Spleen (tissue), 11 donors: ENCODE results near the gene CD48. TPM values are rescaled to one million over a fixed set of nuclear protein-coding genes. Genes with fewer than 3 reads are reported as not detected.
A peak's percentile ranks its signal among the peaks of the same experiment; 100 is the strongest.

Experiments used
- DNase-seq: peaks from one replicate; pipeline ENCODE4 v3.0.0-alpha.2; 2020
- H3K27ac ChIP-seq, 8 donors: fragments of 200-600 bp; sonication (generic) in 7 of 8; 1 replicate in 4 of 8; 2 replicates in 4 of 8; pipeline versions ENCODE4 v1.5.0 to v1.8.0; 2016 to 2021; ENCODE audit warnings: inconsistent platforms in 4 of 8, mild to moderate bottlenecking in 4 of 8, moderate library complexity in 1 of 8
- H3K27me3 ChIP-seq, 7 donors: fragments of 200-600 bp; sonication (generic) in 6 of 7; replicated peaks in 1 of 7; 1 replicate in 4 of 7; 2 replicates in 3 of 7; pipeline versions ENCODE4 v1.5.0 to v1.8.0; 2016 to 2021; ENCODE audit warnings: inconsistent platforms in 3 of 7, mild to moderate bottlenecking in 1 of 7
- H3K36me3 ChIP-seq, 6 donors: fragments of 200-600 bp; sonication (generic) in 5 of 6; 1 replicate in 4 of 6; 2 replicates in 2 of 6; pipeline versions ENCODE4 v1.5.0 to v1.8.0; 2016 to 2021; ENCODE audit warnings: inconsistent platforms in 2 of 6
- H3K4me1 ChIP-seq, 6 donors: fragments of 200-600 bp; sonication (generic) in 5 of 6; 1 replicate in 3 of 6; 2 replicates in 3 of 6; pipeline versions ENCODE4 v1.5.0 to v1.8.0; 2016 to 2021; ENCODE audit warnings: inconsistent platforms in 3 of 6
- H3K4me3 ChIP-seq, 8 donors: fragments of 200-600 bp; sonication (generic) in 7 of 8; 1 replicate in 4 of 8; 2 replicates in 4 of 8; pipeline versions ENCODE4 v1.5.0 to v1.8.0; 2016 to 2021; ENCODE audit warnings: inconsistent platforms in 4 of 8, mild to moderate bottlenecking in 4 of 8, moderate library complexity in 2 of 8
- H3K9me3 ChIP-seq, 8 donors: fragments of 200-600 bp; sonication (generic) in 7 of 8; 1 replicate in 4 of 8; 2 replicates in 4 of 8; pipeline versions ENCODE4 v1.5.0 to v1.8.0; 2016 to 2021; ENCODE audit warnings: inconsistent platforms in 4 of 8
- POLR2A ChIP-seq, 3 donors: fragments of 450-650 bp; IDR thresholded peaks; one replicate each; pipeline ENCODE4 v1.5.1; 2017; ENCODE audit warnings: antibody characterized with exemption in 3 of 3, mild to moderate bottlenecking in 1 of 3
- POLR2AphosphoS5 ChIP-seq, 3 donors: sonication (generic); formaldehyde crosslinking; IDR thresholded peaks; one replicate each; pipeline ENCODE4 v1.5.1; 2017; ENCODE audit warnings: antibody characterized with exemption in 3 of 3
- WGBS, 5 donors: extraction: QIAGEN DNeasy Blood & Tissue Kit in 3 of 5; methylation state at CpG; one replicate each; pipeline versions ENCODE4 v1.1.5 to v1.1.7; 2013 to 2018; 5-methylcytosine and 5-hydroxymethylcytosine counted together
- intact Hi-C: fragments of 100-400 bp; cut with DNase I; formaldehyde crosslinking; loops from one replicate; pipeline ENCODE4 v1.15.0; 2023; ENCODE audit warnings: low total_unique reads
- polyA plus RNA-seq, 3 donors: library from polyadenylated mRNA; stranded (reverse); fragments of 200-250 nt; gene quantifications; one replicate each; pipeline ENCODE4 v1.2.1, GENCODE V29; 2013
- total RNA-seq, 7 donors: library from RNA; depleted of rRNA in 3 of 7; stranded (reverse); fragments of >200 nt in 3 of 7; fragmentation: NEBNext Ultra II Directional in 4 of 7; extraction: Animal tissue kit (Norgen Biotek cat#: 25700) in 4 of 7; gene quantifications; one replicate each; pipeline versions ENCODE4 v1.1.0 to v1.2.1, GENCODE V29; 2016 to 2021
- TF ChIP-seq, protein P1 (sequence below), 11 experiments: fragments of 200-600 bp in 7 of 11; fragments of 450-650 bp in 4 of 11; sonication (generic) in 4 of 11; IDR thresholded peaks in 8 of 11; conservative IDR thresholded peaks in 3 of 11; 1 replicate in 7 of 11; 2 replicates in 4 of 11; pipeline versions ENCODE4 v1.4.0 to v1.8.0; 2016 to 2021; ENCODE audit warnings: antibody characterized with exemption in 11 of 11, inconsistent platforms in 4 of 11, mild to moderate bottlenecking in 1 of 11
- donor health status: healthy with polysubstance abuse.
- donor health status: DM: no; HTN: no; CAD: no; lungs with moderate emphysema.
- donor health status: DM: no; HTN: no; CAD: no.
- donor health status: Bipolar disorder and iron deficiency.
- donor health status: healthy.
- donor health status: DM: no; HTN: no; CAD: no.
- donor health status: DM: yes; HTN: yes; CAD: no.

The CD48 gene
- total and polyA plus RNA-seq, 10 donors = 150 to 510 (median 248) TPM

GRCh38 chr1:160641323-160642280, 70.0 kb downstream of the CD48 start:
- 54 to 56% (median 54%) methylated on average over 8 of the region's 8 CpGs for WGBS, 5 donors
- intact Hi-C loops = no loop called here

DNA sequence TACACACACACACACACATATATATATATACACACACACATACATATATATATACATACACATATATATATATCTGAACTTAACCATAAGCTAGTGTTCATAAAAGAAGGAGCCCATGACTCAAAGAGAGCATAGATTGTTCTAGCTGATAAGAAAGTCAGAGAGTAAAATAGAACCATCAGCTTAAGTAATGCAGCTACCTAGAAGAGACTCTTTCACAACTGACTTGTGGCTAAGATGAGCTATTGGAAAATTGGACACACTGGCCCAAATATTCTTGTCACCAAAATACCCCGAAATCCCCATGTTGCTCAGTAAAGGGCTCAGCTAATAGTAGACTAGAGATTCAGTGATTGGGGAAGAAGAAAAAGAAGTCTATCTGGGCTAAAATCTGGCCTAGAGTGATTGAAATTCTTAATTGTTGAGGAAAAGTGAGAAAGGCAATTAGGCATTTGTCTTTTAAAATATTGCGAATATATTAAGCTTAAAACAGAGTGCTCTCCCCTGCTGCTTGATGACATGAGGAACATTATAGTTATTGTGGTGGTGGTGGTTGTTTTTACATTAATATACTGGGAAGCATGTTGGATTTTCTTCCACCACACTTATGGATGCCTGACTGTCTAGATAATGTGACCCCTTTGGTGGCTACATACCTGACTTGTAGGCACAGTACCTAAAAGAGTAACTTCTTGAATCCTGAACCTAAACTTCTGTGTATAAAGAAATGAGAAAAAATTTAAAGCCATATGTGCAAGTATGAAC, 71.1 kb downstream of the CD48 start:
- Histone ChIP-seq H3K4me1 (peaks cover 31 to 97% (median 64%) of the 10 kb centered on the region in 6 donors), H3K4me3 (no peak overlapping the region), H3K36me3 (peaks cover 0 to 19% (median 0%) of the 10 kb centered on the region in 6 donors), H3K9me3 (no peaks in the 10 kb centered on the region), H3K27me3 (no peaks in the 10 kb centered on the region), H3K27ac (peak overlapping the region in 7 of 8 donors; percentile 15 to 86 (median 78))
- DNase-seq = no peak
- no peak for TF ChIP-seq POLR2A (IDR thresholded peaks at IDR 0.05)
- no peak for TF ChIP-seq POLR2AphosphoS5 (IDR thresholded peaks at IDR 0.05)
- TF ChIP-seq, protein P1, sequence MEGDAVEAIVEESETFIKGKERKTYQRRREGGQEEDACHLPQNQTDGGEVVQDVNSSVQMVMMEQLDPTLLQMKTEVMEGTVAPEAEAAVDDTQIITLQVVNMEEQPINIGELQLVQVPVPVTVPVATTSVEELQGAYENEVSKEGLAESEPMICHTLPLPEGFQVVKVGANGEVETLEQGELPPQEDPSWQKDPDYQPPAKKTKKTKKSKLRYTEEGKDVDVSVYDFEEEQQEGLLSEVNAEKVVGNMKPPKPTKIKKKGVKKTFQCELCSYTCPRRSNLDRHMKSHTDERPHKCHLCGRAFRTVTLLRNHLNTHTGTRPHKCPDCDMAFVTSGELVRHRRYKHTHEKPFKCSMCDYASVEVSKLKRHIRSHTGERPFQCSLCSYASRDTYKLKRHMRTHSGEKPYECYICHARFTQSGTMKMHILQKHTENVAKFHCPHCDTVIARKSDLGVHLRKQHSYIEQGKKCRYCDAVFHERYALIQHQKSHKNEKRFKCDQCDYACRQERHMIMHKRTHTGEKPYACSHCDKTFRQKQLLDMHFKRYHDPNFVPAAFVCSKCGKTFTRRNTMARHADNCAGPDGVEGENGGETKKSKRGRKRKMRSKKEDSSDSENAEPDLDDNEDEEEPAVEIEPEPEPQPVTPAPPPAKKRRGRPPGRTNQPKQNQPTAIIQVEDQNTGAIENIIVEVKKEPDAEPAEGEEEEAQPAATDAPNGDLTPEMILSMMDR (IDR thresholded peaks at IDR 0.05 in 8 of 11, conservative IDR thresholded peaks at IDR 0.05 in 3 of 11) = no peak
- 80 to 88% (median 83%) methylated on average over 2 of the region's 2 CpGs for WGBS, 5 donors
- intact Hi-C loops = no loop called here

More at GRCh38 chr1:160641323-160642280, 70.0 kb downstream of the CD48 start:
- TF ChIP-seq POLR2A (IDR thresholded peaks at IDR 0.05) (no peak), POLR2AphosphoS5 (IDR thresholded peaks at IDR 0.05) (no peak)
- TF ChIP-seq, protein P1 (IDR thresholded peaks at IDR 0.05 in 8 of 11, conservative IDR thresholded peaks at IDR 0.05 in 3 of 11) = no peak
- Histone ChIP-seq H3K4me3 (peak overlapping the region in 1 of 8 donors; percentile 36), H3K27me3 (no peaks in the 10 kb centered on the region), H3K9me3 (no peaks in the 10 kb centered on the region), H3K27ac (peak overlapping the region; percentile 15 to 86 (median 70)), H3K4me1 (peaks cover 31 to 98% (median 64%) of the 10 kb centered on the region in 6 donors), H3K36me3 (peaks cover 0 to 9% (median 0%) of the 10 kb centered on the region in 6 donors)
- no peak for DNase-seq

DNA sequence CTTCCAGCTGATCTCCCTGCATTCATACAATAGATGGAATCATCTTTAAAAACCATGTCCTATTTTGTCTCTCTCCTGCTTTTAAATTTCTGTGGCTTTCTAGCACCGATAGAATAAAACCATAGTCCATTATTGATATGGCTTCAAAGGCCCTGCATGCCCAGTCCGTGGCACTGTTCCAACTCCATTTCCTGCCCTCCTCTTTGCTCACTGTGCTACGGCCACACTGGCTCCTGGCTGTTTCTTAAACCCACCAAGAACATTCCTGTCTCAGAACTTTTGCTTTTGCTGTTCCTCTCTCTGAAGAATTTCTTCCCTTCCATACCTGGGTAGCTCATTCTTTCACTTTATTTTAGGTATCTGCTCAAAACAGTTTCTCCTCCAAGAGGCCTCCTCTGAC, 72.0 kb downstream of the CD48 start:
- Histone ChIP-seq H3K9me3 (no peaks in the 10 kb centered on the region), H3K36me3 (peaks cover 0 to 20% (median 0%) of the 10 kb centered on the region in 6 donors), H3K4me1 (peaks cover 31 to 98% (median 64%) of the 10 kb centered on the region in 6 donors), H3K4me3 (peak overlapping the region in 1 of 8 donors; percentile 1), H3K27ac (peak overlapping the region; percentile 39 to 86 (median 77)), H3K27me3 (no peaks in the 10 kb centered on the region)
- TF ChIP-seq POLR2AphosphoS5 (IDR thresholded peaks at IDR 0.05) = no peak
- TF ChIP-seq POLR2A (IDR thresholded peaks at IDR 0.05) = no peak
- TF ChIP-seq, protein P1 (IDR thresholded peaks at IDR 0.05 in 8 of 11, conservative IDR thresholded peaks at IDR 0.05 in 3 of 11) = no peak
- 9 to 13% (median 11%) methylated on average over 3 of the region's 3 CpGs for WGBS, 5 donors
- intact Hi-C loops = no loop called here
- DNase-seq = no peak
